IPS-18a (cell line): ENCODE measurements around the gene WDR45B.

Experiments
- H3K27ac ChIP-seq: one replicate; pipeline ENCODE4 v1.5.1; 2013; ENCODE audit warnings: low read length
- H3K27me3 ChIP-seq: one replicate; pipeline ENCODE4 v1.6.1; 2013; ENCODE audit warnings: mild to moderate bottlenecking, low read length; ENCODE audit not compliant: control insufficient read depth, insufficient read depth
- H3K36me3 ChIP-seq: one replicate; pipeline ENCODE4 v1.6.1; 2013; ENCODE audit warnings: low read depth, low read length; ENCODE audit not compliant: control insufficient read depth
- H3K4me1 ChIP-seq: one replicate; pipeline ENCODE4 v1.6.1; 2013; ENCODE audit warnings: low read depth, low read length; ENCODE audit not compliant: control insufficient read depth
- H3K4me3 ChIP-seq: one replicate; pipeline ENCODE4 v1.5.1; 2013; ENCODE audit warnings: low read length
- H3K9ac ChIP-seq: one replicate; pipeline ENCODE4 v1.6.1; 2013; ENCODE audit warnings: mild to moderate bottlenecking, low read length, moderate library complexity
- H3K9me3 ChIP-seq: one replicate; pipeline ENCODE4 v1.6.1; 2013; ENCODE audit warnings: low read depth, low read length; ENCODE audit not compliant: control insufficient read depth

Gene WDR45B

GRCh38 chr17:82615084-82616020 is 32.9 kb downstream of the WDR45B start:
- no peaks in the 10 kb centered on the region for H3K27me3 ChIP-seq
- H3K9me3 ChIP-seq: no peaks in the 10 kb centered on the region
- peaks cover 42% of the 10 kb centered on the region for H3K36me3 ChIP-seq
- no peak overlapping the region for H3K4me3 ChIP-seq
- no peaks in the 10 kb centered on the region for H3K4me1 ChIP-seq
- H3K9ac ChIP-seq: no peak overlapping the region
- H3K27ac ChIP-seq: no peak overlapping the region

DNA sequence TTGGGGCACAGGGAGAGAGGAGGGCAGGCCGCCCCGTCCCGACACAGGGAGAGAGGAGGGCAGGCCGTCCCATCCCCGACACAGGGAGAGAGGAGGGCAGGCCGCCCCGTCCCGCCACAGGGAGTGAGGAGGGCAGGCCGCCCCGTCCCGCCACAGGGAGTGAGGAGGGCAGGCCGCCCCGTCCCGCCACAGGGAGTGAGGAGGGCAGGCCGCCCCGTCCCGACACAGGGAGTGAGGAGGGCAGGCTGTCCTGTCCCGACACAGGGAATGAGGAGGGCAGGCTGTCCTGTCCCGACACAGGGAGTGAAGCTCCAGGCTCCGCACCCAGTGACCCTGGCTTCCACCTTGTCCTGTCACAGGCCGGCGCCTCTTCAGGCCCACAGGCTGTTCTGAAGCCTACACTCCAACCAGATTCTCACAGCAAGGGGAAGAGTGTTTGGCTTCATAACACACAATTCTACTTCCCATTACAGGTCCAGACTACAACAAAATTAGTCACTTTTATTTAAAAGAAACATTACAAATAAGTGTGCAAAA is 34.1 kb downstream of the WDR45B start:
- Histone ChIP-seq H3K36me3 (peaks cover 40% of the 10 kb centered on the region), H3K9ac (no peak overlapping the region), H3K4me1 (no peaks in the 10 kb centered on the region), H3K27ac (no peak overlapping the region), H3K9me3 (no peaks in the 10 kb centered on the region), H3K27me3 (no peaks in the 10 kb centered on the region), H3K4me3 (no peak overlapping the region)

- H3K9ac ChIP-seq: no peak overlapping the region
- peaks cover 34% of the 10 kb centered on the region for H3K36me3 ChIP-seq
- H3K27me3 ChIP-seq: no peaks in the 10 kb centered on the region
- no peaks in the 10 kb centered on the region for H3K9me3 ChIP-seq
- no peak overlapping the region for H3K27ac ChIP-seq
- H3K4me1 ChIP-seq: no peaks in the 10 kb centered on the region
- no peak overlapping the region for H3K4me3 ChIP-seq
Observed at GRCh38 chr17:82613283-82614094, 34.8 kb downstream of the WDR45B start.

DNA sequence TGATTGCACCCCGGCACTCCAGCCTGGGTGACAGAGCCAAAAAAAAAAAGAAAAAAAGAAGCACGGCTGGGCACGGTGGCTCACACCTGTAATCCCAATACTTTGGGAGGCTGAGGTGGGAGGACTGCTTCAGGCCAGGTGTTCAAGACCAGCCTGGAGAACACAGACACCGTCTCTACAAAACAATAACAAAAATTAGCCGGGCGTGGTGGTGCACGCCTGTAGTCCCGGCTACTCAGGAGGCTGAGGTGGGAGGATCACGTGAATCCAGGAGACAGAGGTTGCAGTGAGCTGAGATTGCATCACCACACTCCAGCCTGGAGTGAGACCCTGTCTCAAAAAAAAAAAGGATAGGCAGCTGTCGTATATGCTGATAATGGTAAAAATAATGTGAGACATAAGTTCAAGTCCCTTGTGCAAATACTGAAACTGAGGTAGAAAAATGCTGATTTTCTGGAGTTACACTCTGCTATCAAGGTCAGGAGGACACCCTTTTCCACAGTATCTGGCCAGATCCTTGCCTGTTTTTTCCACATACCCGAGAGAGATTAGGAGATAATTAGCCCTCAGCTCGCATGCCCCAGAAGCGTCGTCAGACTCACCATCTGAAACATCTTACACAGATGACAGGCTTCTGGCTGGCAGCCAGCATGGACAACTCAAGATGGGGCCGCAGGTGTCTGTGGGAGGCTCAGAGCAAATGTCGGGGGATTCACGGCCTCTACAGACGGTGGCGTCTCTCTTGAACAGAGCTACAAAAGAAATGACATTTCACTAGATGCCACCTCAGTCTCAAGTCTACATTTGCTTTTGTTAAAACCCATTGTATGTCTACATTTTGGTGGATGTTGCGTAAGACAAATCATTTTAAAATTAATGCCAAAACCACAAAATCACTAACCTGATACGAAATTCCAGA is 36.8 kb downstream of the WDR45B start:
- Histone ChIP-seq H3K9me3 (no peaks in the 10 kb centered on the region), H3K4me3 (no peak overlapping the region), H3K4me1 (no peaks in the 10 kb centered on the region), H3K27ac (no peak overlapping the region), H3K9ac (no peak overlapping the region), H3K27me3 (no peaks in the 10 kb centered on the region), H3K36me3 (peaks cover 23% of the 10 kb centered on the region)

DNA sequence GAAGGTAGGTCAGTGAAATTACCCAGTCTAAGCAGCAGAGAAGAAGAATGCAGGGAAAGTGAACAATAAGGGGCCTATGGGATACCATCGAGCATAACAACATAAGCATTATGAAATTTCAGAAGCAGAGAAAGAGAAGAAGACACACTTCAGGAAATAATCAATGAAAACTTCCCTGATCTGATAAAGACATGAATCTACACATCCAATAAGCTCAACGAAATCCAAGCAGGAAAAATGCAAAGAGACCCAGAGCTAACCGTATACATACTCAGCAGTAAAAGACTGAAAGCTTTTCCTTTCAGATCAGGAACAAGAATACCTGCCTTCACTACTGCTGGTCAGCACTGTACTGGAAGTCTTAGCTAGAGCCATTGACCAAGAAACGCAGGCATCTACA is 38.6 kb downstream of the WDR45B start:
- H3K4me1 ChIP-seq: no peaks in the 10 kb centered on the region
- H3K4me3 ChIP-seq: no peak overlapping the region
- H3K27me3 ChIP-seq: no peaks in the 10 kb centered on the region
- no peaks in the 10 kb centered on the region for H3K9me3 ChIP-seq
- no peak overlapping the region for H3K9ac ChIP-seq
- peaks cover 6% of the 10 kb centered on the region for H3K36me3 ChIP-seq
- no peak overlapping the region for H3K27ac ChIP-seq

GRCh38 chr17:82608816-82609215 is 39.4 kb downstream of the WDR45B start:
- no peaks in the 10 kb centered on the region for H3K4me1 ChIP-seq
- no peak overlapping the region for H3K27ac ChIP-seq
- peaks cover 10% of the 10 kb centered on the region for H3K36me3 ChIP-seq
- H3K4me3 ChIP-seq: no peak overlapping the region
- no peaks in the 10 kb centered on the region for H3K27me3 ChIP-seq
- H3K9ac ChIP-seq: no peak overlapping the region
- H3K9me3 ChIP-seq: no peaks in the 10 kb centered on the region

DNA sequence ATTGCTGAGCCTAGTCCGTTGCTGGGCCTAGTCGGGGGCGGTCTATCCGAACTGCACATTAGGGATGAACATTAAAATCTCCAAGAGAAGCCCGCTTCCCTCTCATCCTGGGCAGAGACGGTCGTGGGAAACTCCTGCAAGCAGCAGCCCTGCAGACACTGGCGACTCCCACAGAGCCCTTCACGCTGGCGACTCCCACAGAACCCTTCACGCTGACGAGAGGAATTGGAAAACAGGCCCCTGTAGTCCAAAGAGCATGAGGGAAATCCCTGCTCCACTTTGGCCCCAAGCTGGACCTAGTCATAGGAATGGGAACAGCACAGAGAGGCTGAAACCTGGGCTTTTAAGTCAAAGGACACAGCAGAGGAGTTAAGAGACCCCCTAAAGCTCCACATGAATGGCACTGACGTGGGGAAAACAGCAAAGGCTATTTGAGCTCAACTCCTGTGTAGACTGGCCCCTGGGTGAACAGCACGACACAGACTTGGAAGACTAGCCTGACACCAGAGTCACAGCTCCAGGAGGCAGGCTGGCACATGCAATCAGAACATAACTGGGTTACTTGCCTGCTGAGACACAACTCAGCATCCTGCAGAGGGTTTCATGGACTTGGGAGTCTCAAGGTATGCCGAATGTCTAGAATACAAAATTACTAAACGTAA is 42.2 kb downstream of the WDR45B start:
- Histone ChIP-seq H3K4me1 (no peaks in the 10 kb centered on the region), H3K9ac (no peak overlapping the region), H3K27ac (no peak overlapping the region)

GRCh38 chr17:82604532-82604931 is 43.7 kb downstream of the WDR45B start:
- H3K36me3 ChIP-seq: peaks cover 36% of the 10 kb centered on the region
- no peak overlapping the region for H3K4me3 ChIP-seq
- H3K27ac ChIP-seq: no peak overlapping the region

More for the DNA sequence above, 42.2 kb downstream of the WDR45B start:
- Histone ChIP-seq H3K9me3 (no peaks in the 10 kb centered on the region), H3K4me3 (no peak overlapping the region), H3K36me3 (peaks cover 34% of the 10 kb centered on the region), H3K27me3 (no peaks in the 10 kb centered on the region)

DNA sequence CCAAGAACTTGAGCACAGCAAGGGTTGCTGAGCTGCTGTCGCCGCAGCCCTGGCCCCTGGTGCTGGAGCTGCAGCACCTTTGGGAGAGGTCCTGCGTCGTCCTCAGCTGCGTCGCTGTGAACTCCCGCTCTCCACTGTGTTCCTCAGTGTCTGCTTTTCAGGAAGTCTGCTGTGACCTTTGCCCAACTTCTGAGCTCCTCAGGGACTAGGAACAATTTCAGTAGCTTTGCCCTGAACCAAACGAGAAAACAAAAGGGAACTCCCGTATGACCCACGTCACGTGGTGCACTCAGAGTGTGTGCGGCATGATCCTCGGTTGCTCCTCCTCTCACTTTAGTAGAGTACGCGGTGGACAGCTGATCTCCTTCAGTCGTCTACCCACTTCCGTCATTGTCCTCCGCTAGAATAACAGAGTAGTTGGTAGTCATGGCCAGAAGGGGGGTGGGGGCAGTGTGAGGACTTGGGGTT is 44.2 kb downstream of the WDR45B start:
- no peaks in the 10 kb centered on the region for H3K4me1 ChIP-seq
- H3K36me3 ChIP-seq: peaks cover 35% of the 10 kb centered on the region
- H3K9me3 ChIP-seq: no peaks in the 10 kb centered on the region

More at GRCh38 chr17:82604532-82604931, 43.7 kb downstream of the WDR45B start:
- H3K9me3 ChIP-seq: no peaks in the 10 kb centered on the region
- no peaks in the 10 kb centered on the region for H3K4me1 ChIP-seq
- H3K9ac ChIP-seq: no peak overlapping the region
- no peaks in the 10 kb centered on the region for H3K27me3 ChIP-seq

GRCh38 chr17:82602986-82603710 is 45.1 kb downstream of the WDR45B start:
- H3K27ac ChIP-seq: no peak overlapping the region
- H3K9ac ChIP-seq: no peak overlapping the region
- H3K27me3 ChIP-seq: no peaks in the 10 kb centered on the region
- H3K36me3 ChIP-seq: peaks cover 35% of the 10 kb centered on the region
- no peaks in the 10 kb centered on the region for H3K4me1 ChIP-seq
- H3K4me3 ChIP-seq: no peak overlapping the region
- no peaks in the 10 kb centered on the region for H3K9me3 ChIP-seq

More for the DNA sequence above, 44.2 kb downstream of the WDR45B start:
- no peaks in the 10 kb centered on the region for H3K27me3 ChIP-seq
- no peak overlapping the region for H3K4me3 ChIP-seq
- no peak overlapping the region for H3K9ac ChIP-seq
- H3K27ac ChIP-seq: no peak overlapping the region
